Left lobe of liver (tissue), 2 donors: ENCODE measurements around the gene ECHS1. TPM values are rescaled to one million over a fixed set of nuclear protein-coding genes. Genes with fewer than 3 reads are reported as not detected.

Experiments used
- ATAC-seq: fragments of 200-7000 bp; cut with Tn5 transposase; one replicate; pipeline ENCODE4 v1.9.1; 2020; ENCODE audit warnings: mild to moderate bottlenecking, moderate library complexity
- DNase-seq: peaks from one replicate; pipeline ENCODE4 v3.0.0-alpha.2; 2020; ENCODE audit warnings: low spot score
- total RNA-seq: library from RNA; stranded (reverse); gene quantifications from one replicate; pipeline ENCODE4 v1.2.1, GENCODE V29; 2021
- donor health status: DM: no; HTN: no; CAD: no; lungs with moderate emphysema.
- donor health status: DM: no; HTN: yes; CAD: no.

The ECHS1 gene
- total RNA-seq, 1 donor from 2014 or later: 764 TPM

- peak; percentile 55 for ATAC-seq
- peak; percentile 91 for DNase-seq
Observed at GRCh38 chr10:133347710-133348517, 25.2 kb downstream of the ECHS1 start.

- ATAC-seq (no peak), DNase-seq (peak; percentile 52)
Observed at GRCh38 chr10:133346413-133346812, 26.7 kb downstream of the ECHS1 start.

GRCh38 chr10:133344236-133344635, 28.9 kb downstream of the ECHS1 start:
- ATAC-seq (no peak), DNase-seq (no peak)

GRCh38 chr10:133343558-133343957, 29.6 kb downstream of the ECHS1 start:
- DNase-seq (no peak), ATAC-seq (no peak)

GRCh38 chr10:133342942-133343341, 30.2 kb downstream of the ECHS1 start:
- no peak for DNase-seq
- no peak for ATAC-seq

GRCh38 chr10:133341983-133342382, 31.2 kb downstream of the ECHS1 start:
- no peak for ATAC-seq
- no peak for DNase-seq

- ATAC-seq (no peak), DNase-seq (no peak)
Observed at GRCh38 chr10:133339708-133340380, 33.3 kb downstream of the ECHS1 start.

GRCh38 chr10:133338080-133339071, 34.8 kb downstream of the ECHS1 start:
- ATAC-seq (no peak), DNase-seq (no peak)

GRCh38 chr10:133337370-133337725, 35.8 kb downstream of the ECHS1 start:
- no peak for ATAC-seq

GRCh38 chr10:133336577-133337369, 36.4 kb downstream of the ECHS1 start, which contains the start of gene CALY:
Gene CALY, minus strand, starts transcription at chr10:133336896. Its CDS starts 7,907 bp downstream, at chr10:133328989.
- no peak for ATAC-seq

More at GRCh38 chr10:133337370-133337725, 35.8 kb downstream of the ECHS1 start:
- no peak for DNase-seq

GRCh38 chr10:133336118-133336576, 37.0 kb downstream of the ECHS1 start:
- DNase-seq: no peak
- no peak for ATAC-seq

More at GRCh38 chr10:133336577-133337369, 36.4 kb downstream of the ECHS1 start, which contains the start of gene CALY:
- DNase-seq: no peak

GRCh38 chr10:133335246-133336117, 37.7 kb downstream of the ECHS1 start:
- DNase-seq (no peak), ATAC-seq (peak; percentile 27)

- DNase-seq: no peak
- peak; percentile 33 for ATAC-seq
Observed at GRCh38 chr10:133334503-133335245, 38.5 kb downstream of the ECHS1 start.

- ATAC-seq (no peak), DNase-seq (no peak)
Observed at GRCh38 chr10:133332936-133333699, 40.0 kb downstream of the ECHS1 start.

- ATAC-seq (peak; percentile 96), DNase-seq (peak; percentile 85)
Observed at GRCh38 chr10:133329491-133330202, 43.5 kb downstream of the ECHS1 start.
